Transverse colon (tissue), 4 donors: ENCODE data around the gene SNX30. TPM values are rescaled to one million over a fixed set of nuclear protein-coding genes. Genes with fewer than 3 reads are reported as not detected.

Experiments
- DNase-seq: peaks from one replicate; pipeline ENCODE4 v3.0.0-alpha.2; 2019
- H3K27ac ChIP-seq, 4 donors: fragments of 200-600 bp; sonication (generic); 2 replicates each; pipeline ENCODE4 v1.5.1; 2016 to 2018; ENCODE audit warnings: inconsistent platforms in 4 of 4
- H3K27me3 ChIP-seq: fragments of 200-600 bp; sonication (generic); 2 replicates; pipeline ENCODE4 v1.5.1; 2017; ENCODE audit warnings: inconsistent platforms
- H3K36me3 ChIP-seq, 4 donors: fragments of 200-600 bp; sonication (generic); 2 replicates each; pipeline ENCODE4 v1.5.1; 2017 to 2019; ENCODE audit warnings: inconsistent platforms in 4 of 4
- H3K4me1 ChIP-seq, 4 donors: fragments of 200-600 bp; sonication (generic); 2 replicates each; pipeline ENCODE4 v1.5.1; 2017 to 2020; ENCODE audit warnings: inconsistent platforms in 4 of 4
- H3K4me3 ChIP-seq, 4 donors: fragments of 200-600 bp; sonication (generic); 1 replicate in 1 of 4; 2 replicates in 3 of 4; pipeline versions ENCODE4 v1.5.1 to v1.6.1; 2017 to 2019; ENCODE audit warnings: inconsistent platforms in 4 of 4
- H3K9me3 ChIP-seq, 2 donors: fragments of 200-600 bp; sonication (generic); 2 replicates each; pipeline ENCODE4 v1.5.1; 2017 to 2019; ENCODE audit warnings: inconsistent platforms in 2 of 2
- CTCF ChIP-seq, 5 experiments: fragments of 200-600 bp in 3 of 5; fragments of 450-650 bp in 2 of 5; sonication (generic) in 3 of 5; IDR thresholded peaks; 1 replicate in 2 of 5; 2 replicates in 3 of 5; pipeline ENCODE4 v1.5.1; 2016 to 2017; ENCODE audit warnings: antibody characterized with exemption in 5 of 5, inconsistent platforms in 3 of 5, mild to moderate bottlenecking in 2 of 5, moderate library complexity in 1 of 5
- EP300 ChIP-seq: sonication (generic); formaldehyde crosslinking; IDR thresholded peaks from one replicate; pipeline ENCODE4 v1.6.1; 2017; ENCODE audit warnings: antibody characterized with exemption, low read depth
- POLR2A ChIP-seq: fragments of 450-650 bp; IDR thresholded peaks from one replicate; pipeline ENCODE4 v1.6.1; 2016; ENCODE audit warnings: antibody characterized with exemption, mild to moderate bottlenecking, moderate library complexity
- POLR2AphosphoS5 ChIP-seq, 3 donors: sonication (generic); formaldehyde crosslinking; IDR thresholded peaks; one replicate each; pipeline ENCODE4 v1.6.1; 2016; ENCODE audit warnings: antibody characterized with exemption in 3 of 3
- WGBS, 2 donors: methylation state at CpG; one replicate each; pipeline ENCODE4 v1.1.5; 2018; ENCODE audit warnings: low coverage in 1 of 2; 5-methylcytosine and 5-hydroxymethylcytosine counted together
- in situ Hi-C, 4 donors: fragments of 200-750 bp; cut with MboI; loops; one replicate each; pipeline versions ENCODE4 v1.15.0 to v1.15.1; 2017; ENCODE audit warnings: low sequenced_read_pairs in 3 of 4, low pct_ligation_motif_present in 1 of 4, low pct_unique_long_range_greater_than_20kb in 1 of 4
- intact Hi-C: fragments of 100-400 bp; cut with DNase I; formaldehyde crosslinking; loops from one replicate; pipeline ENCODE4 v1.15.1; 2023; ENCODE audit warnings: low total_unique reads
- total RNA-seq, 4 donors: library from RNA; depleted of rRNA; stranded (reverse); fragments of >200 nt; gene quantifications; one replicate each; pipeline ENCODE4 v1.1.0, GENCODE V29; 2016

The SNX30 gene
- total RNA-seq, 4 donors from 2014 or later: 15.7 to 46.4 (median 45.7) TPM

DNA sequence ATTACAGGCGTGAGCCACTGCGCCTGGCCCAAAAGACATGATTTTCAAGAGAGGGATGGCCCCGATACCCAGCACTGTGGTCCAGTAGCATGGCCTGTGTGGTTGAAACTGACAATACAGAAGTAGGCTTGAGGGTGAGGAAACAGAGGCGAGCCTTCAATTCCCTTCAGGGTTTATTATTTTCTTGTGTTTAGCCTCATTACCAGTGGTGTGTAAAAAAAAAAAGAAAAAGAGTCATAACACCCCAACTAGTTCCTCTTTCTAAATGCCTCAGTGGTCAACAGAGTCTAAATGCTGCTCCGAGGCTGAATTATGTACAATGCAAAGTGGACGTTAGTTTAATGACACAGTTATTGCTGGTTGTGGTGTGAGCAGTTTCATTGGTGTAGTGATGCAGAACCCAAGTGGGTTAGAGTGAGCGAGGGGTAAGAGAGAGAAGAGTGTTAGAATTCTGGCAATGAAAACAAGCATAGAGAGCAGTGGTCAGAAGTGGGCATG is 58.8 kb downstream of the SNX30 start:
- Histone ChIP-seq H3K27me3 (no peaks in the 10 kb centered on the region), H3K9me3 (no peaks in the 10 kb centered on the region), H3K4me3 (no peak overlapping the region), H3K4me1 (peaks cover 0 to 6% (median 0%) of the 10 kb centered on the region in 4 donors), H3K27ac (no peak overlapping the region), H3K36me3 (no peaks in the 10 kb centered on the region)
- WGBS, 2 donors: 43 to 77% methylated on average over 3 to 7 of the region's 7 CpGs
- TF ChIP-seq EP300 (no peak), POLR2A (no peak), POLR2AphosphoS5 (IDR thresholded peaks at IDR 0.05) (no peak), CTCF (IDR thresholded peaks at IDR 0.05) (no peak)
- DNase-seq: no peak
- intact Hi-C loops (no loop called here), in situ Hi-C loops (loop anchor here in 1 of 4 donors (25.0 kb wide), 1 partner anchor 722 kb away; no protein-coding TSS in a partner anchor)

DNA sequence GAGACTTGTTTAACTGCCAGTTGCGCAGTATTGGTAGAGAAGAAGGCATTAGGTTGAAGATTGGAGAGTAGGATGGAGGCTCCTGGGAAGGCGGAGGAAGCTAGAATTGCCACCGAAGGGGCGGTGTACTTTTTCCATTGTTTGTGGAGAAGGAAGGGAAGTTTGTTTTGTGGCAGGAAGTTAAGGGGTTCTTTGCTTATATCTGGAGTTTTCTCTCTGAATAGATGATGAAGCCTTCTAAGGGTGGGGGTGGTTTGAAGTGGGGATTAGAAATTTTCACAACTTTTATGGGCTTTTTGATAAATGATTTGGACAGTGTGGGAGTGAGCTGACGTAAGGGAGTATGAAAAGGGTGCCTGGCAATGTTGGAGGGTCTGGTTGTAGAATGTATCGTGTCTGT is 59.3 kb downstream of the SNX30 start:
- no peak for DNase-seq
- intact Hi-C loops: no loop called here

DNA sequence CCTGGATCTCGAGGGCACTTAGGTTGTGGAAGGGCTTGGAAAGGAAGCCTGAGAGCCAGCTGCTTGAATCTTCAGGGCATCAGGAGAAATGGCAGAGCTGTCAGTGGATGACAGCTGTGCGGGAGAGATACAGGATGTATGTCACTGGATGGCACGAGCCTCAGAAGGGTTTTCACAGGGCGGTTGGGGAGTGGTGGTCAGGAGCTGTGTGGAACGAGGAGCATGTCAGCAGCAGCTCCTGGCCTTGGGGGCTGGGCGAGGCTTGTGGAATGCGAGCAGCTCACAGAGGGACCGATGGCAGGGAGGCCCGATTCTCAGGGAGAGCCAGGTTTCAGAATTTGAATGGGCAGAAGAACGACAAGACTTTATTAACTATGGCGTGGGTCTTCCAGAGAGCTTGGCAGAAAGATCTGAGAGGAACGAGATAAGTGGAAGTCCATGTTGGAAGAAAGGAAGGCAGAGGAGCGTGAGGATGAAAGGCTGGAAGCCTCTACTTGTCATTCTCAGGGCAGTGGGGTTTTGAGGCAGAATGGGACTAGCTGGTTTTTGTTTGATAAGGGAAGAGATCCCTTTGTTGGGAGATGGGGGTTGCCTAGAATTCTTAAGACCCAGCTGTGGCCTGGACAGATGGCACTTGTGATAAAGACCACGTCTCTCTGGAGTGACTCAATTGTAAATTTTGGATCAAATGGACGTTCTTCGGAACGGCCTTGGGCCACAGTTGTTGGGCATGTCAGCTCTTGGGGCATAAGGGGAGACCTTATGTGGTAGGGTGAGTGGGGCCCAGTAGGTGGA is 60.3 kb downstream of the SNX30 start:
- WGBS, 2 donors: 89 to 91% methylated on average over 10 to 17 of the region's 17 CpGs
- DNase-seq: no peak
- no peaks in the 10 kb centered on the region for H3K9me3 ChIP-seq
- in situ Hi-C loops (loop anchor here in 1 of 4 donors (25.0 kb wide), 1 partner anchor 724 kb away; no protein-coding TSS in a partner anchor), intact Hi-C loops (no loop called here)
- no peaks in the 10 kb centered on the region for H3K27me3 ChIP-seq
- no peak overlapping the region for H3K4me3 ChIP-seq
- TF ChIP-seq EP300 (no peak), POLR2A (no peak), CTCF (IDR thresholded peaks at IDR 0.05) (no peak), POLR2AphosphoS5 (IDR thresholded peaks at IDR 0.05) (no peak)
- H3K36me3 ChIP-seq: no peaks in the 10 kb centered on the region
- H3K4me1 ChIP-seq: peaks cover 0 to 6% (median 0%) of the 10 kb centered on the region in 4 donors
- no peak overlapping the region for H3K27ac ChIP-seq

More for the DNA sequence above, 59.3 kb downstream of the SNX30 start:
- Histone ChIP-seq H3K4me1 (peaks cover 0 to 6% (median 0%) of the 10 kb centered on the region in 4 donors), H3K27me3 (no peaks in the 10 kb centered on the region), H3K27ac (no peak overlapping the region), H3K36me3 (no peaks in the 10 kb centered on the region), H3K9me3 (no peaks in the 10 kb centered on the region), H3K4me3 (no peak overlapping the region)
- 62 to 76% methylated on average over 6 of the region's 6 CpGs for WGBS, 2 donors
- TF ChIP-seq CTCF (IDR thresholded peaks at IDR 0.05) (no peak), POLR2A (no peak), EP300 (no peak), POLR2AphosphoS5 (IDR thresholded peaks at IDR 0.05) (no peak)
- in situ Hi-C loops: loop anchor here in 1 of 4 donors (25.0 kb wide), 1 partner anchor 723 kb away; no protein-coding TSS in a partner anchor

DNA sequence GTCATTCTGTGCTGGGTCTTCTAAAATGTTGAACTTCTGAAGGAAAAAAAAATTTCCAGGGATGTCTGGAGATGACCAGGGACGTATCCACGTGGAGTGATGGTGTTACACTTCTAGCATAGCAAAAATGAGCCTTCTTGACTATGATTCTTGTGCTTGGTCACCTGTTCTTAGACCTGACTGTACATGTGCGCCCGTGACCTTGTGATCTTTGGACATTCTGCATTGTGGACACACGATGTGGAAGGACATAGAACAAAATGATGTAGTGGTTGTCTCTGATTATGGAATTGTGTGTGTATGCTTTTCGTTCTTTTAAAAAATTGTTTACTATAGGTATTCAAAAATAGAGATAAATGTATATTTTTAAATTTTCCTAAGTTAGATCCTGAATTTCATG is 61.0 kb downstream of the SNX30 start:
- intact Hi-C loops (no loop called here), in situ Hi-C loops (loop anchor here in 1 of 4 donors (25.0 kb wide), 1 partner anchor 724 kb away; no protein-coding TSS in a partner anchor)
- TF ChIP-seq POLR2A: no peak
- Histone ChIP-seq H3K4me3 (no peak overlapping the region), H3K4me1 (peaks cover 0 to 6% (median 0%) of the 10 kb centered on the region in 4 donors), H3K27me3 (no peaks in the 10 kb centered on the region), H3K36me3 (no peaks in the 10 kb centered on the region), H3K9me3 (no peaks in the 10 kb centered on the region), H3K27ac (no peak overlapping the region)
- no peak for DNase-seq
- WGBS, 2 donors: 86 to 88% methylated on average over 6 of the region's 6 CpGs
